Vagina (tissue), 2 donors: ENCODE results near the gene MPEG1. TPM values are rescaled to one million over a fixed set of nuclear protein-coding genes. Genes with fewer than 3 reads are reported as not detected.

Experiments used
- DNase-seq, 2 donors: peaks; one replicate each; pipeline ENCODE4 v3.0.0-alpha.2; 2017; ENCODE audit errors: extremely low spot score in 2 of 2
- H3K27ac ChIP-seq: fragments of 200-600 bp; sonication (generic); one replicate; pipeline ENCODE4 v1.5.1; 2019
- H3K27me3 ChIP-seq: fragments of 200-600 bp; sonication (generic); one replicate; pipeline ENCODE4 v1.5.1; 2019
- H3K36me3 ChIP-seq, 2 donors: fragments of 200-600 bp; sonication (generic); one replicate each; pipeline ENCODE4 v1.5.1; 2017 to 2019
- H3K4me1 ChIP-seq: fragments of 200-600 bp; sonication (generic); one replicate; pipeline ENCODE4 v1.5.1; 2019
- H3K4me3 ChIP-seq, 2 donors: fragments of 200-600 bp; sonication (generic); 1 replicate in 1 of 2; 2 replicates in 1 of 2; pipeline ENCODE4 v1.5.1; 2016 to 2019
- H3K9me3 ChIP-seq: fragments of 200-600 bp; sonication (generic); one replicate; pipeline ENCODE4 v1.5.1; 2019
- POLR2A ChIP-seq, 2 donors: fragments of 450-650 bp; IDR thresholded peaks; one replicate each; pipeline ENCODE4 v1.6.1; 2017; ENCODE audit warnings: antibody characterized with exemption in 2 of 2, mild to moderate bottlenecking in 2 of 2, moderate library complexity in 2 of 2
- POLR2AphosphoS5 ChIP-seq, 2 donors: sonication (generic); formaldehyde crosslinking; IDR thresholded peaks; one replicate each; pipeline ENCODE4 v1.9.0; 2017; ENCODE audit warnings: antibody characterized with exemption in 2 of 2, mild to moderate bottlenecking in 2 of 2, low read depth in 1 of 2; ENCODE audit not compliant: insufficient read depth in 1 of 2
- intact Hi-C: fragments of 100-400 bp; cut with DNase I; formaldehyde crosslinking; loops from one replicate; pipeline ENCODE4 v1.15.1; 2023
- total RNA-seq: library from RNA; depleted of rRNA; stranded (reverse); fragments of >200 nt; gene quantifications from one replicate; pipeline ENCODE4 v1.2.3, GENCODE V29; 2016
- TF ChIP-seq, protein P1 (sequence below), 3 experiments: fragments of 450-650 bp in 2 of 3; fragments of 200-600 bp in 1 of 3; sonication (generic) in 1 of 3; IDR thresholded peaks; one replicate each; pipeline ENCODE4 v1.5.1; 2017 to 2019; ENCODE audit warnings: antibody characterized with exemption in 3 of 3, mild to moderate bottlenecking in 2 of 3, moderate library complexity in 2 of 3

Gene MPEG1
- total RNA-seq, 1 donor from 2014 or later, result 3.9 TPM

DNA sequence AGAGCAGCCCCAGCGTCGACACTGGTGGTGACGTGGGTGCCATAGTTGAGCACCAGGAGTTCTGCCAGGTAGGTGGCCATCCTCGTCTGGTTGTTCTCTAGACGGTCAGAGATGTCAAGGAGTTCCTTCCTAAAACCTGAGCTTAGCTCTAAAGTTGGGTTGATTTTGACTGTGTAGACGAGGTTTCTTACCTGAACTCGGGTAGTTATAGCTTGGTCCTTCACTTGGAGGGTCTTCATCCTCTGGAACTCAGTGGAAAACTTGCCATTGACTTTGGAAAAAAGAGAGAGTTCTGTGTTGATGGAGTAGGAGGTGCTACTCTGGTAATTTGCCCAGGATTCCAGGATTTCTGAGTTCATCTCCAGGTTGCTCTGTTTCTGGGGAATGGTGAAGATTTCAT, 505 bp downstream of the MPEG1 start:
- Histone ChIP-seq H3K27ac (no peak overlapping the region), H3K27me3 (no peaks in the 10 kb centered on the region), H3K9me3 (no peaks in the 10 kb centered on the region), H3K36me3 (no peaks in the 10 kb centered on the region), H3K4me1 (peaks cover 9% of the 10 kb centered on the region), H3K4me3 (no peak overlapping the region)
- intact Hi-C loops, result loop anchor here (10.0 kb wide), 1 partner anchor 73 kb away; no protein-coding TSS in a partner anchor
- TF ChIP-seq POLR2A (IDR thresholded peaks at IDR 0.05) (no peak), POLR2AphosphoS5 (IDR thresholded peaks at IDR 0.05; ENCODE audit: insufficient read depth in 1 of 2, low read depth in 1 of 2) (no peak)
- TF ChIP-seq, protein P1, sequence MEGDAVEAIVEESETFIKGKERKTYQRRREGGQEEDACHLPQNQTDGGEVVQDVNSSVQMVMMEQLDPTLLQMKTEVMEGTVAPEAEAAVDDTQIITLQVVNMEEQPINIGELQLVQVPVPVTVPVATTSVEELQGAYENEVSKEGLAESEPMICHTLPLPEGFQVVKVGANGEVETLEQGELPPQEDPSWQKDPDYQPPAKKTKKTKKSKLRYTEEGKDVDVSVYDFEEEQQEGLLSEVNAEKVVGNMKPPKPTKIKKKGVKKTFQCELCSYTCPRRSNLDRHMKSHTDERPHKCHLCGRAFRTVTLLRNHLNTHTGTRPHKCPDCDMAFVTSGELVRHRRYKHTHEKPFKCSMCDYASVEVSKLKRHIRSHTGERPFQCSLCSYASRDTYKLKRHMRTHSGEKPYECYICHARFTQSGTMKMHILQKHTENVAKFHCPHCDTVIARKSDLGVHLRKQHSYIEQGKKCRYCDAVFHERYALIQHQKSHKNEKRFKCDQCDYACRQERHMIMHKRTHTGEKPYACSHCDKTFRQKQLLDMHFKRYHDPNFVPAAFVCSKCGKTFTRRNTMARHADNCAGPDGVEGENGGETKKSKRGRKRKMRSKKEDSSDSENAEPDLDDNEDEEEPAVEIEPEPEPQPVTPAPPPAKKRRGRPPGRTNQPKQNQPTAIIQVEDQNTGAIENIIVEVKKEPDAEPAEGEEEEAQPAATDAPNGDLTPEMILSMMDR (IDR thresholded peaks at IDR 0.05), result no peak
- DNase-seq, result peak in 1 of 2 donors; percentile 34

DNA sequence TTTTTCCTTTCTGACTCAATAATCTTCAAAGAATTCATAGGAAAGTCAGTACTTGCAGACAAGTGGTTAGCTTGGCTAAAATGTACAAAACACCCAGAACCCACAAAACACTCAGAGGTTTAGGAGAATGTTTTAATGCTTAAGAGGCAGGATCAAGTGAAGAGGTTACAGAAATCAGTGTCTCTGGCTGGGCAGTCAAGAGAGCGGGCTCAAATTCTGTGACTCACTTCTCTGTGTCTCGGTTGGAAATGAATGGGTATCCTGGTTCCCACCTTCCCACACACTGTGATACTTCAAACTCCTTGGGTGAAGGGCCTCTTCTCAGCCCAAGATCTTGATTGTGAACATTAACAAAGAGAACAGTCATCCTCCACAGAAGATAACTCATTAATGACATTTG, 3.8 kb downstream of the MPEG1 start:
- Histone ChIP-seq H3K27ac (no peak overlapping the region), H3K4me3 (no peak overlapping the region), H3K4me1 (no peaks in the 10 kb centered on the region), H3K9me3 (no peaks in the 10 kb centered on the region), H3K27me3 (no peaks in the 10 kb centered on the region), H3K36me3 (peaks cover 0 to 12% of the 10 kb centered on the region in 2 donors)
- intact Hi-C loops, result no loop called here
- TF ChIP-seq POLR2A (IDR thresholded peaks at IDR 0.05) (no peak), POLR2AphosphoS5 (IDR thresholded peaks at IDR 0.05; ENCODE audit: insufficient read depth in 1 of 2, low read depth in 1 of 2) (no peak)
- TF ChIP-seq, protein P1 (IDR thresholded peaks at IDR 0.05), result no peak
- DNase-seq, result no peak

DNA sequence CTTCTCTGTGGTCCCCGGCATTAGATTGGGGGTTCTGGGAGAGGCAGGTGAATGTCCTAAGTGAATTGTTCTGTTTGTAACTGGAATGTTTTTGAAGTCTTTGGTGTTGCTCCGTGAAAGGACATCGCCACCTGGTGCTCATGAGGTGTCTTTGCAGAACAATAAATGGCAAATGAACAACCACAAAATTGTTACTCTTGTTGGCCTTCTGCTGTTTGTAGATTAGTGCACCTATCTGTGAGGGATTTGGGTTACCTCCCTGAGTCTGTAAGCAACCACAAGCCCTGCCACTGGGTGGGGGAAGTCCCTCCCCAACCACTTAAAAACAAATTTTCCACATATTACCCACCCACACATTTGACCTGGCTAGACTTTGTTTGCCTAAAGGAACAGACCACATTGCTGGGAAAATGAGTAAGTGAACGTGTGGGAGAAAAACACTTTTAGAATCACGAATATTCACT, 4.7 kb downstream of the MPEG1 start:
- TF ChIP-seq POLR2AphosphoS5 (IDR thresholded peaks at IDR 0.05; ENCODE audit: insufficient read depth in 1 of 2, low read depth in 1 of 2), result peak in 1 of 2 donors; percentile 13
- TF ChIP-seq, protein P1 (IDR thresholded peaks at IDR 0.05), result peak; percentile 50 to 62 (median 51)
- TF ChIP-seq POLR2A (IDR thresholded peaks at IDR 0.05), result no peak
- Histone ChIP-seq H3K36me3 (peaks cover 0 to 12% of the 10 kb centered on the region in 2 donors), H3K4me1 (no peaks in the 10 kb centered on the region), H3K9me3 (no peaks in the 10 kb centered on the region), H3K27ac (no peak overlapping the region), H3K4me3 (no peak overlapping the region), H3K27me3 (no peaks in the 10 kb centered on the region)
- no peak for DNase-seq
- intact Hi-C loops, result loop anchor here (1.0 kb wide), 1 partner anchor 36 kb away; the partner anchor contains the start of gene DTX4

DNA sequence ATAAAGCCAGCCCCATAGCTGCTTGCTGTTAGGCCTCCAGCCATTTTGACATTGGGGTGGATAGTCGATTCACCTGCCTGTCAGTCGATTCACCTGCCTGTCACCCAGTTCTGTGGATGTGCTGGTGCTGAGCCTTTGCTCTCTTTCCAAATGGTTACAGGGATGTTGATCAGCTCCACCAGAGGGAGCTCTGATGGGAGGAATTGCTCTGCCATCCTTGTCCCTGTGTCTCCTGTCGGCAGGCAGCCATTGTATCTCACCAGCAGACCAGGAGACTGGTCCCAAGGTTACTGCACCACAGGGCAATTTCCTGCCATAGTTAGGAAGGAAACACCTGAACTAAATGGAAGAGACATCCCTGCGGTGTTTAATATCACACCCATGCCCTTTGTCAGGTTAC, 6.1 kb downstream of the MPEG1 start:
- H3K4me1 ChIP-seq, result no peaks in the 10 kb centered on the region
- no peak overlapping the region for H3K27ac ChIP-seq
- no peak overlapping the region for H3K4me3 ChIP-seq
- no peak for TF ChIP-seq POLR2A (IDR thresholded peaks at IDR 0.05)
- TF ChIP-seq POLR2AphosphoS5 (IDR thresholded peaks at IDR 0.05; ENCODE audit: insufficient read depth in 1 of 2, low read depth in 1 of 2), result no peak
- TF ChIP-seq, protein P1 (IDR thresholded peaks at IDR 0.05), result peak in 2 of 3 experiments; percentile 5 to 26
- no peaks in the 10 kb centered on the region for H3K27me3 ChIP-seq
- DNase-seq, result no peak
- H3K36me3 ChIP-seq, result peaks cover 0 to 12% of the 10 kb centered on the region in 2 donors
- intact Hi-C loops, result loop anchor here (1.0 kb wide), 1 partner anchor 34 kb away; the partner anchor contains the start of gene DTX4
- H3K9me3 ChIP-seq, result no peaks in the 10 kb centered on the region

DNA sequence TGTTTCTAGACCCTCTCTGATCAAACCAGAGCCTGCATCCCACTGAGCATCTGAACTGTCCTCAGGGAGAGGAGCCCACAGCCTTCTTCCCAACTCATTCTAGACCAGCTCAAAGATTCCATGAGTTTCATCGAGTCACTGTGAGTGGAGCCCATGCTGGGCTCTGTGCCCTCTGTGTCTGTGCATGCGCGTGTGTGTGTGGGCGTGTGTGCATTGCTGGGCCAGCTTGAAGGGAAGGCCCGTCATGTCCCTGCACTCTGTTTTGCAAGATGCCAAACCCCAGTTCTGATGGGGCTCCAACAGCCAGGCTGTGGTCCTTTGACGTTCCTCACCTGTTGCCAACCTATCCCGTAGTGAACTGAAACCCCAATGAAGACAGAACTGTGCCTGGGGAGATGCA, 7.1 kb downstream of the MPEG1 start:
- H3K4me1 ChIP-seq, result no peaks in the 10 kb centered on the region
- H3K9me3 ChIP-seq, result no peaks in the 10 kb centered on the region
- TF ChIP-seq POLR2AphosphoS5 (IDR thresholded peaks at IDR 0.05; ENCODE audit: insufficient read depth in 1 of 2, low read depth in 1 of 2) (no peak), POLR2A (IDR thresholded peaks at IDR 0.05) (no peak)
- TF ChIP-seq, protein P1 (IDR thresholded peaks at IDR 0.05), result no peak
- H3K36me3 ChIP-seq, result peaks cover 0 to 12% of the 10 kb centered on the region in 2 donors
- H3K4me3 ChIP-seq, result no peak overlapping the region
- DNase-seq, result no peak
- H3K27ac ChIP-seq, result no peak overlapping the region
- no peaks in the 10 kb centered on the region for H3K27me3 ChIP-seq
- intact Hi-C loops, result no loop called here
